Mesodermal cell (in vitro differentiated cells): ENCODE data around the gene POU2AF1.
"Not testable (repeated sequence)": the region's sequence is repeated elsewhere in the genome, so short reads cannot be mapped to it uniquely, and the experiment has no call there.

ENCODE experiments used
- H3K27ac ChIP-seq: 2 replicates; pipeline ENCODE4 v1.7.0; 2013; ENCODE audit warnings: mild to moderate bottlenecking, low read depth, low read length, moderate library complexity; ENCODE audit not compliant: severe bottlenecking
- H3K36me3 ChIP-seq: 2 replicates; pipeline ENCODE4 v1.7.1; 2013; ENCODE audit warnings: mild to moderate bottlenecking, low read length, moderate library complexity; ENCODE audit not compliant: control insufficient read depth, insufficient read depth
- H3K4me1 ChIP-seq: one replicate; pipeline ENCODE4 v1.7.1; 2013; ENCODE audit warnings: mild to moderate bottlenecking, low read length; ENCODE audit not compliant: insufficient read depth, control insufficient read depth, poor library complexity, severe bottlenecking
- H3K4me3 ChIP-seq: 2 replicates; pipeline ENCODE4 v1.7.0; 2013; ENCODE audit warnings: low read length, control low read depth, mild to moderate bottlenecking; ENCODE audit not compliant: insufficient read depth, poor library complexity, severe bottlenecking; ENCODE audit errors: extremely low read depth
- H3K9me3 ChIP-seq: 2 replicates; pipeline ENCODE4 v1.7.1; 2013; ENCODE audit warnings: mild to moderate bottlenecking, low read length, moderate library complexity; ENCODE audit not compliant: control insufficient read depth
- WGBS, 2 experiments: methylation state at CpG; one replicate each; pipeline ENCODE4 v1.1.5; 2013; ENCODE audit warnings: missing lambda C conversion rate in 2 of 2; ENCODE audit not compliant: insufficient coverage in 2 of 2; 5-methylcytosine and 5-hydroxymethylcytosine counted together

POU2AF1 gene

DNA sequence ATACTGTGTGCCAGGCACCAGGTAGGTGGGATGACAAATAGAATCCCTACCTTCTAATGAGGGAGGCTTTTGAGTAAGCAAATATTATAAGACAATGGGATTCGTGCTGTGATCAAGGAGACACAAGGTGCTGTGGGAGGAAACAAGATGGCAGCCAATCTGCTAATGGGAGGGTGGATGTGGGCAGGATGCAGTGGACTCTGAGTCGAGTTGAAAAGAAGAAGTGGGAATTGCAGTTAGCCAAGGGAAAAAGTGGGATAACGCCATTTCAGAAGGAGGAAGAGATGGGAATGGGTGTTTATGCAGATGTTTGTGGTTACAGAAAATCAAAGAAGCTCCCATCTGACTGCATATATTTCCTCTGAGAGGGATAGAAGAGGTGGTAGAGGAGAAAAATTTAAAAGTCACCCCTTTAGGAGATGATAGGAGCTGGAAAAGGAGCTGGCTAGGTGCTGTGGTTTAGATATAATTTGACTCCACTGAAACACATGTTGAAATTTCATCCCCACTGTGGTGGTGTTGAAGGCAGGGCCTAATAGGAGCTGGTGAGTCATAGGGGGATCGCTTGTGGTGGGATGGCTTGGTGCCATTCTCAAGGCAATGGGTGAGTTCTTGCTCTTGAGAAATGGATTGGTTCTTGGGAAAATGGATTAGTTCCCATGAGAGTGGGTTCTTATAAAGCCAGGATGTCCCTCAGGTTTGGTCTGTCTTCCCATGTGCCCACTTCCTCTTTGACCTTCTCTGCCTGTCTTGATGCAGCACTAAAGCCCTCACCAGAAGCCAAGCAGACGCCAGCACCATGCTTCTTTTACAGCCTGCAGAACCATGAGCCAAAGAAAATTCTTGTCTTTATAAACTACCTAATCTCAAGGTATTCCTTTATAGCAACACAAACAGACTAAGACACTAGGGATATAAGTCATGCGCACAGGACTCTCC lies 30.0 kb upstream of the POU2AF1 start:
- Histone ChIP-seq H3K4me3 (no peak overlapping the region), H3K36me3 (no peaks in the 10 kb centered on the region), H3K9me3 (no peaks in the 10 kb centered on the region), H3K27ac (no peak overlapping the region), H3K4me1 (no peaks in the 10 kb centered on the region)
- 73 to 75% methylated on average over 3 to 4 of the region's 6 CpGs for WGBS, 2 experiments

DNA sequence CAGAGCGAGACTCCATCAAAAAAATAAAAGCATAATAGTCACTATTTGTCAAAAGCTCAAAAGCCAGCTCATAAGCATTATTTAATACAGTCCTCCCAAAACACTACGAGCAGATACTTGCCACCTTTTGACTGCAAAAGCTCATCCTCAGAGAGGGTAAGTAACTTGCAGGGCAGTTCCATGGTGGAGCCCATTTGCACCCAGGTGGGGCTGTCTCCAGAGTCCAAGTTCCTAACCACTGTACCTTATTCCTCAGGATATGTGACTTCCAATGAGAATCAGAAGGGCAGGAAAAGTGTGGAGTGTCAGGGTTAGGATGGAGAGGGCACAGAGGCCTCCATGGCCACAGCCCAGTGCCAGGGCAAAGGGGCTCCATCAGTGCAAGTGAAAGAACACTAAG lies 28.6 kb upstream of the POU2AF1 start:
- no peak overlapping the region for H3K4me3 ChIP-seq
- no peaks in the 10 kb centered on the region for H3K4me1 ChIP-seq
- no peak overlapping the region for H3K27ac ChIP-seq
- H3K36me3 ChIP-seq = no peaks in the 10 kb centered on the region
- H3K9me3 ChIP-seq = no peaks in the 10 kb centered on the region
- WGBS, 2 experiments = 85 to 90% methylated on average over 1 to 2 of the region's 2 CpGs

DNA sequence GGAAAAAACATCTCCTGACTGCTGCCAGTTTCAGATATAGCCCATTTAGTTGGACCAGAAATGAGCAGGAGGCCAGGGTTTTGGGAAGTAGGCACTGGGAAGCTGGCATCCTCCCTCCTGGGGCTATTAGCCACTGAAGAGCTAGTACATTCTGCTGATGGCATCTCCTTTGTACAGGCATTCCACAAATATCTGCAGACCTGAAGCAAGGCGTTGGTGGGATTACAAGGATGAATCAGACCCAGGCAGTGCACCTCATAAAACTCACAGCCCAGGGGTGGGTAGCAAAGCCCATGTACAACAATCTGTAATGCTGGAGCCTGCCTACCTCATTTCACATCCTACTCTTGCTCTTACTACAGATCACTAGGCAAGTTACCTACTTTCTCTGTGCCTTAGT lies 27.5 kb upstream of the POU2AF1 start:
- Histone ChIP-seq H3K27ac (no peak overlapping the region), H3K4me3 (no peak overlapping the region), H3K9me3 (no peaks in the 10 kb centered on the region), H3K36me3 (no peaks in the 10 kb centered on the region), H3K4me1 (no peaks in the 10 kb centered on the region)
- WGBS, 2 experiments = 80 to 100% methylated on average over 1 of the region's 1 CpG

DNA sequence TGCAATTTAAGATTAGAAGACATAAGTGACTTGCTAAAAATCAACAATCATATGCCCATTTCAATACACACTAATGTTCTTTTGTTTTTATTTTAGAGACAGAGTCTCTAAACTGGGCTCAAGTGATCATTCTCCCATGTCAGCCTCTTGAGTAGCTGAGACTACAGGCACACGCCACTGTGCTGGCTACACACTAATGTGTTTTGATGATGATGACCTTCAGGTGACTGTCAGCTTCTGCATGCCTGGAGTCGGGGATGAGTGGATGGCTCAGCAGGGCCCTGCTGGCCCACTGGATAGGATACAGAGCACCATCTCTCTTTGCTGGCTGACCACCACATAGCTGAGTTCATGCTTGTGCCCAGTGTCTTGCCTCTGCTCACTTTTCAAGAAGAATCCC lies 27.0 kb upstream of the POU2AF1 start:
- Histone ChIP-seq H3K9me3 (no peaks in the 10 kb centered on the region), H3K27ac (no peak overlapping the region), H3K4me1 (no peaks in the 10 kb centered on the region), H3K36me3 (no peaks in the 10 kb centered on the region), H3K4me3 (no peak overlapping the region)
- 81 to 100% methylated on average over 2 of the region's 2 CpGs for WGBS, 2 experiments

DNA sequence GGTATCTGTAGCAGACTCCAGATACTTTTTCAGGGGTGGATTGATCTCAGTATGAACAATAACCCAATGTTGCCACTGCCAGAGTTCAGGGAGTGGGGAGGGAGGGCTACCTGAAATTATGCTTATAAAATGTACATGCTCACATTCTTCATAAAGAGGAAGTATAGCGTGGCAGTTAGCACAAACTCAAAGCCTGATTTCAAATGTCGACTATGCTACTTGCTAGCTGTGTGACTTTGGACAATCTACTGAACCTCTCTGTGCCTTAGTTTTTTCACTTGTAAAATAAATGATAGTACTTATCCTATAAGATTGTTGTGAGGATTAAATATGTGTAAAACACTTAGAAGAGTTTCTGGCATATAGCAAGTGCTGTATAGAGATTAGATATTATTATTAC lies 26.5 kb upstream of the POU2AF1 start:
- 65% methylated on average over 2 of the region's 2 CpGs; no CpG with 5 or more reads in 1 of the 2 experiments for WGBS, 2 experiments
- Histone ChIP-seq H3K27ac (no peak overlapping the region), H3K4me1 (no peaks in the 10 kb centered on the region), H3K36me3 (no peaks in the 10 kb centered on the region), H3K9me3 (no peaks in the 10 kb centered on the region), H3K4me3 (no peak overlapping the region)

DNA sequence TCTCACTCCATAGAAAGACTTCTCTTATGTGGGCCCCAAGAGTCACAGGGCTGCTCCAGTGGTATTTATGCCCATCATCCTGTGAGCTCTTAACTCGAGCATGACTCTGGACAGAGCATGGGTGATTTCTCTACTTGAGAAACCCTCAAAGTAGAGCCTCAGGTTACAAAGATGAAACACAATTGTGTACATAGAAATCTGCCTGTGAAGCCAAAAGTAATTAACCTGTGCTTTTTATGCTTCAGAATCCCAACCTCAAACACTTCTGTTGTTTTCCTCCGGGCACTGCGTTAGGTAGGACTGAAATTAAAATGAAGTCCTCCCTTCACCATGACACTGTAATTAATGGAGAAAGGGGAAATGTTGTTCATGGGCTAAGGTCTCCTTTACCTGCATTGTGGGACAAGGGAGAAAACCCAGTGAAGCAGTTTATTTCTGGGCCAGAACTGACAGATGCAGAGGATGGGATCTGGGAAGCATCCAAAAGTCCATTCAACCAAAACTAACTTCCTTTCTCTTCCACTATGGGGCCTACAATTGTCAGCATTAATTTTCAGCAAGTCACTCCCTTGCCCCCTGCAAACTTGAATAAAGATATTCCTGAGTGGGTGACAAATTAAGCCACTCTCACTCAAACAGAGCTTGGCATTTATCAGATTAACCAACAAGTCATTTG lies 24.1 kb upstream of the POU2AF1 start:
- no peak overlapping the region for H3K27ac ChIP-seq
- no peak overlapping the region for H3K4me3 ChIP-seq
- no peaks in the 10 kb centered on the region for H3K4me1 ChIP-seq
- WGBS, 2 experiments = 82 to 100% methylated on average over 1 of the region's 3 CpGs
- no peaks in the 10 kb centered on the region for H3K36me3 ChIP-seq
- H3K9me3 ChIP-seq = no peaks in the 10 kb centered on the region

DNA sequence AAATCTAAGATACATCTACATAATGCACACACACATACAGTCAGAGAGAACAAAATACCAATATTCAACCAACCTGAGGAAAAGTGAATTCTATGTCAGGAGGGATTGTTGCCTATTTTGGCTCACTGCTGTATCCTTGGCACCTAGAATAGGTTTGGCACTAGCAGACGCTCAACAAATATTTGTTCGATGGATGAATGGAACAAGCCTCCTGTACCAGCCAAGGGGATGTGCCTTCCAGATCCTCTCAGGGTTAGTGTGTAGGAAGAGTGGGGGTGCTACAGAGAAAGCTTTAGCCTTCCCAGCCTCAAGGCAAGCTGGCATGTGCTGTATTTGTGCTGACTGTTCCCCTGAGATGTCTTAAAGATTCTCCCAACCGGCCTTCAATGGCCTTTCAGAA lies 23.3 kb upstream of the POU2AF1 start:
- 100% methylated on average over 2 of the region's 3 CpGs for WGBS, 2 experiments
- Histone ChIP-seq H3K9me3 (no peaks in the 10 kb centered on the region), H3K36me3 (no peaks in the 10 kb centered on the region), H3K4me1 (no peaks in the 10 kb centered on the region), H3K4me3 (no peak overlapping the region), H3K27ac (no peak overlapping the region)

DNA sequence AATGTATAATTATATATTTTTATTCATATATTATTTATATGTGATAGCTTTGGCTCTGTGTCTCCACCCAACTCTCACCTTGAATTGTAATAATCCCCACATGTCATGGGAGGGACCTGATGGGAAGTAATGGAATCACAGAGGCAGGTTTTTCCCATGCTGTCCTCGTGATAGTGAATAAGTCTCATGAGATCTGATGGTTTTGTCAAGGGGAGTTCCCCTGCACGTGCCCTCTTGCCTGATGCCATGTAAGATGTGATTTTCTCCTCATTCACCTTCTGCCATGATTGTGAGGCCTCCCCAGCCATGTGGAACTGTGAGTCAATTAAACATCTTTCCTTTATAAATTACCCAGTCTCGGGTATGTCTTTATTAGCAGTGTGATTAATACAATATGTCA lies 22.9 kb upstream of the POU2AF1 start:
- H3K27ac ChIP-seq, H3K9me3 ChIP-seq, H3K4me1 ChIP-seq, H3K36me3 ChIP-seq, H3K4me3 ChIP-seq: not testable (repeated sequence)
- 71 to 86% methylated on average over 1 to 2 of the region's 3 CpGs for WGBS, 2 experiments

DNA sequence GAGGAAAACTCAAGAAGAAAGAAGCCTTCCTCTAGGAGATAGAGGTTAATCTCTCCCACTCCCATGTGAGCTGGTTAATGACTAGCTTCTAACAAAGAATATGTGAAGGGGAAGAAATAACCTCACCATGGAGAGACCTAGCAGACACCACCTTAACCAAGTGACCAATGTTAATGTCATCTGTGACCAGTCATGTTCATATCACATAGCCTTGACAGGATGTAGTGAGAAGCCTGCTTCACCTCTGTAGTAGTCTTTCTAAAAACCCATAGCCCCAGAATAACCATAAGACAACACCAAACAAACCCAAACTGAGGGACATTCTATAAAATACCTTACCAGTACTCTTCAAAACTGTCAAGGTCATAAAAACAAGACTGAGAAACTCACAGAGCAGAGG lies 21.5 kb upstream of the POU2AF1 start:
- Histone ChIP-seq H3K36me3 (no peaks in the 10 kb centered on the region), H3K4me1 (no peaks in the 10 kb centered on the region), H3K4me3 (no peak overlapping the region), H3K9me3 (no peaks in the 10 kb centered on the region), H3K27ac (no peak overlapping the region)

DNA sequence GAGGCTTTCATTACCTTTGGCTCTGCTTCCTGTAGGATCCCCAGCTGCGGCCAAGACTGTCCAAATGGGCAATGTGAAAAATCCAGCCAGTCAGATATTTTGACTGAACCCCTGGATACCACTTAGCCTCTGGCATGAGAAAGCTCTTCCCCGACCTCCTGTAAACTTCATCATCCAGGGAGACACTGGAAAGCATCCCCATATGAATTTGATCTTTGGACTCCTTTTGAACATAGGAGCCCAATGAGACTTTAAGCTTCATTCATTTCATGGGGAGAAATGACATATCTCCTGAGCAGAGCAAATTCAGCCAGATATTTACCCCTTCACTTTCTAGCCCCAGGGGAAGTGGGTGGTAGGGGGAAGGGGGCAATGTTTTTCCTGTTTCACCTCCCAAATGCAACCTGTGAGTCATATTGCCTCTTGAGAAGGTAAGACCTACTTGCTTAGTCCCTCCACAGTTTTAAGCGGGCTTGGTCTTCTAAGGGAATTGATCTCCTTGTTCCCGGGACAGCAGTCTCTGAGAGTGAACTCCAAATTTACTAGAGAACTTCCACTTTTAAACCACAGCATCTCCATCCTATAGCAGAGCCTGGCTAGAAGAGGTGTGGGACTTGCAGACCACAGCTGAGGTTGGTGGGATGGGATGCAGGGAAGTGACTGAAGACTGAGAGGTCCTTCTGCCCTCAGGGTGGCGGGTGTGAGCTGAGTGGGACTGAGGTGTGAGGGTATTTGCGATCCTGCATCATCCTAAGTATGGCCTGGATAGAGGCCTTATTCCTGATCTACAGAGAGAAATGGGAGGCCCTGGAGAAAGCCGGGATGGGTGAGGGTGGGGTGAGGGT lies 20.3 kb upstream of the POU2AF1 start:
- H3K36me3 ChIP-seq = no peaks in the 10 kb centered on the region
- H3K4me1 ChIP-seq = no peaks in the 10 kb centered on the region
- 87 to 95% methylated on average over 6 of the region's 7 CpGs for WGBS, 2 experiments
- no peak overlapping the region for H3K27ac ChIP-seq
- H3K4me3 ChIP-seq = no peak overlapping the region
- no peaks in the 10 kb centered on the region for H3K9me3 ChIP-seq
